Embryonic facial prominence (tissue), 1 donor: ENCODE data around the gene ZNF169.
"Not testable (repeated sequence)": the region's sequence is repeated elsewhere in the genome, so short reads cannot be mapped to it uniquely, and the experiment has no call there.

Source experiments
- DNase-seq: peaks from one replicate; pipeline ENCODE4 v3.0.0-alpha.2; 2016; ENCODE audit errors: extremely low spot score

ZNF169 gene

GRCh38 chr9:94347451-94347850, 88.4 kb downstream of the ZNF169 start:
- DNase-seq = not testable (repeated sequence)

- not testable (repeated sequence) for DNase-seq
Measured at GRCh38 chr9:94348754-94349153, 89.7 kb downstream of the ZNF169 start.
